Vagina (tissue), 2 donors: ENCODE measurements around the gene CLEC10A. TPM values are rescaled to one million over a fixed set of nuclear protein-coding genes. Genes with fewer than 3 reads are reported as not detected.
"Not testable (repeated sequence)": the region's sequence is repeated elsewhere in the genome, so short reads cannot be mapped to it uniquely, and the experiment has no call there.

Experiments used
- DNase-seq, 2 donors: peaks; one replicate each; pipeline ENCODE4 v3.0.0-alpha.2; 2017; ENCODE audit errors: extremely low spot score in 2 of 2
- H3K27ac ChIP-seq: fragments of 200-600 bp; sonication (generic); one replicate; pipeline ENCODE4 v1.5.1; 2019
- H3K27me3 ChIP-seq: fragments of 200-600 bp; sonication (generic); one replicate; pipeline ENCODE4 v1.5.1; 2019
- H3K36me3 ChIP-seq, 2 donors: fragments of 200-600 bp; sonication (generic); one replicate each; pipeline ENCODE4 v1.5.1; 2017 to 2019
- H3K4me1 ChIP-seq: fragments of 200-600 bp; sonication (generic); one replicate; pipeline ENCODE4 v1.5.1; 2019
- H3K4me3 ChIP-seq, 2 donors: fragments of 200-600 bp; sonication (generic); 1 replicate in 1 of 2; 2 replicates in 1 of 2; pipeline ENCODE4 v1.5.1; 2016 to 2019
- H3K9me3 ChIP-seq: fragments of 200-600 bp; sonication (generic); one replicate; pipeline ENCODE4 v1.5.1; 2019
- CTCF ChIP-seq, 3 experiments: fragments of 450-650 bp in 2 of 3; fragments of 200-600 bp in 1 of 3; sonication (generic) in 1 of 3; IDR thresholded peaks; one replicate each; pipeline ENCODE4 v1.5.1; 2017 to 2019; ENCODE audit warnings: antibody characterized with exemption in 3 of 3, mild to moderate bottlenecking in 2 of 3, moderate library complexity in 2 of 3
- POLR2A ChIP-seq, 2 donors: fragments of 450-650 bp; IDR thresholded peaks; one replicate each; pipeline ENCODE4 v1.6.1; 2017; ENCODE audit warnings: antibody characterized with exemption in 2 of 2, mild to moderate bottlenecking in 2 of 2, moderate library complexity in 2 of 2
- POLR2AphosphoS5 ChIP-seq, 2 donors: sonication (generic); formaldehyde crosslinking; IDR thresholded peaks; one replicate each; pipeline ENCODE4 v1.9.0; 2017; ENCODE audit warnings: antibody characterized with exemption in 2 of 2, mild to moderate bottlenecking in 2 of 2, low read depth in 1 of 2; ENCODE audit not compliant: insufficient read depth in 1 of 2
- intact Hi-C: fragments of 100-400 bp; cut with DNase I; formaldehyde crosslinking; loops from one replicate; pipeline ENCODE4 v1.15.1; 2023
- total RNA-seq: library from RNA; depleted of rRNA; stranded (reverse); fragments of >200 nt; gene quantifications from one replicate; pipeline ENCODE4 v1.2.3, GENCODE V29; 2016

CLEC10A gene
- total RNA-seq, 1 donor from 2014 or later: 3.7 TPM

DNA sequence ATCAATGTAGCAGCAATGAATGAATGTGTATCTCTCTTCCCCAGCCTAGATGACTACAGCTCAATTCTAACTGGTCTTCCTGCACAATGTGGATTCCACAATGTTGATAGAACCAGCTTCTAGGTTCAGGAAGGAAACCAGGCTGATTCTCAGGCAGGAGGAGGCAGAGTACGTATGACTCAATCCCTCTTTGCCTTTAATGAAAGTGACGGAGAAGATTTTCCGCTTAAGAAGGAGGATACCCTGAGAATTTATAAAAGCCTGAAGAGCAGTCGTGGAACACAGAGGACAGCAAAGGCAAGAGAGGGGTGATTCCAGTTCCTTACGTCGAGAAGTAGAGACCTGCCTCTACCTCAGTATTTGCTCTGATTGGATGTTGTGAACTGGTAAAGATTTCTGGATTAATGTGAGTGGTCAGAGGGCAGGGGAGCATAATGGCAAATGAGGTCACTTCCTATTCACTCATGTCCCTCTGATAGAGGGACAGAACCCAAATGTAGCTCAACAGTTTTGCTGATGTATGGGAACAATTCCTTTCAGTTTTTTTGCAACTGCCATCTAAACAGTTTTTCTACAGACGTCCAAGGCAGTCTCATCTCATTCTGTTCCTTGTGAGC, 21.1 kb downstream of the CLEC10A start:
- intact Hi-C loops: no loop called here
- H3K36me3 ChIP-seq: no peaks in the 10 kb centered on the region
- no peak overlapping the region for H3K27ac ChIP-seq
- no peaks in the 10 kb centered on the region for H3K27me3 ChIP-seq
- H3K4me1 ChIP-seq: no peaks in the 10 kb centered on the region
- no peak for DNase-seq
- no peak for TF ChIP-seq POLR2AphosphoS5 (IDR thresholded peaks at IDR 0.05; ENCODE audit: insufficient read depth in 1 of 2, low read depth in 1 of 2)
- TF ChIP-seq CTCF (IDR thresholded peaks at IDR 0.05): no peak
- TF ChIP-seq POLR2A (IDR thresholded peaks at IDR 0.05): no peak
- H3K4me3 ChIP-seq: no peak overlapping the region
- no peaks in the 10 kb centered on the region for H3K9me3 ChIP-seq

DNA sequence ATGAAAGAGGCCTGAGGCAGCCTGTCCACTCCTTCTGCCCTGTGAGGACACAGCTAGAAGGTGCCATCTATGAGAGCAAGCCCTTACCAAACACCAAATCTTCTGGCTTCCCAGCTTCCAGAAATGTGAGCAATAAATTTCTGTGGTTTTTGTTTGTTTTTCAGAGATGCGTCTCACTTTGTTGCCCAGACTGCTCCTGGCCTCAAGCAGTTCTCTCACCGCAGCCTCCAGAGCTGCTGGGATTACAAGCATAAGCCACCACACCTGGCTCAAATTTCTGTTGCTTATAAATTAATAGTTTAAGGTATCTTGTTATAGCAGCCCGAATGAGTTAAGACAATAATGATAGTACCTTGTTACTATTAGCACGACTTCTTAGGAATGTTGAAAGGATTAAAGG, 23.7 kb downstream of the CLEC10A start:
- TF ChIP-seq POLR2A (IDR thresholded peaks at IDR 0.05) (no peak), CTCF (IDR thresholded peaks at IDR 0.05) (no peak), POLR2AphosphoS5 (IDR thresholded peaks at IDR 0.05; ENCODE audit: insufficient read depth in 1 of 2, low read depth in 1 of 2) (no peak)
- H3K27ac ChIP-seq: no peak overlapping the region
- H3K27me3 ChIP-seq: no peaks in the 10 kb centered on the region
- no peaks in the 10 kb centered on the region for H3K4me1 ChIP-seq
- no peak overlapping the region for H3K4me3 ChIP-seq
- DNase-seq: no peak
- intact Hi-C loops: no loop called here
- H3K9me3 ChIP-seq: no peaks in the 10 kb centered on the region
- no peaks in the 10 kb centered on the region for H3K36me3 ChIP-seq

- intact Hi-C loops: not testable (repeated sequence)
These were observed 29.5 kb downstream of the CLEC10A start for GRCh38 chr17:7050583-7050982.

GRCh38 chr17:7048968-7049367, 31.1 kb downstream of the CLEC10A start:
- Histone ChIP-seq H3K4me3 (no peak overlapping the region), H3K27ac (no peak overlapping the region), H3K27me3 (no peaks in the 10 kb centered on the region), H3K4me1 (peaks cover 10% of the 10 kb centered on the region), H3K9me3 (no peaks in the 10 kb centered on the region), H3K36me3 (no peaks in the 10 kb centered on the region)
- TF ChIP-seq CTCF (IDR thresholded peaks at IDR 0.05) (no peak), POLR2AphosphoS5 (IDR thresholded peaks at IDR 0.05; ENCODE audit: insufficient read depth in 1 of 2, low read depth in 1 of 2) (no peak), POLR2A (IDR thresholded peaks at IDR 0.05) (no peak)
- DNase-seq: no peak
- intact Hi-C loops: no loop called here

More at GRCh38 chr17:7050583-7050982, 29.5 kb downstream of the CLEC10A start:
- H3K36me3 ChIP-seq, H3K27ac ChIP-seq, H3K4me3 ChIP-seq, H3K4me1 ChIP-seq, H3K27me3 ChIP-seq, DNase-seq, H3K9me3 ChIP-seq: not testable (repeated sequence)

GRCh38 chr17:7047566-7047965, 32.5 kb downstream of the CLEC10A start:
- peaks cover 25% of the 10 kb centered on the region for H3K4me1 ChIP-seq
- no peaks in the 10 kb centered on the region for H3K27me3 ChIP-seq

DNA sequence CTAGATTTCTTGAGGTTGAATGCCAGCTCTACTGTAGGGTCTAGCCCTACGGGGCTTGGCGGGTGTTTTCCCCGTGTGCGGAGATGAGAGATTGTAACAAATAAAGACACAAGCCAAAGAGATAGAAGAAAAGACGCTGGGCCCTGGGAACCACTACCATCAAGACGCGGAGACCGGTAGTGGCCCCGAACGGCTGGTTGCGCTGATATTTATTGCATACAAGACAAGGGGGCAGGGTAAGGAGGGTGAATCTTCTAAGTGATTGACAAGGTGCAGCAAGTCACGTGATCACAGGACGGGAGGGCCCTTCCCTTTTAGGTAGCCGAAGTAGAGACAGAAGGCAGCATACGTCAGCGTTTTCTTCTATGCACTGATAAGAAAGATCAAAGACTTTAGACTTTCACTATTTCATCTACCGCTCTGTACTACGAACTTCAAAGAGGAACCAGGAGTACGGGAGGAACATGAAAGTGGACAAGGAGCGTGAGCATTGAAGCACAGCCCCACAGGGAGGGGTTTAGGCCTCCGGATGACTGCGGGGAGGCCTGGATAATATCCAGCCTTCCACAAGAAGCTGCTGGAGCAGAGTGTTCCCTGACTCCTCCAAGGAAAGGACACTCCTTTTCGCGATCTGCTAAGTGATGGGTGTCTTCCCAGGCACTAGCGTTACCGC, 33.2 kb downstream of the CLEC10A start:
- H3K4me3 ChIP-seq: peak overlapping the region; percentile 31 to 33
- intact Hi-C loops: not testable (repeated sequence)
- H3K4me1 ChIP-seq: peaks cover 32% of the 10 kb centered on the region

More at GRCh38 chr17:7047566-7047965, 32.5 kb downstream of the CLEC10A start:
- H3K27ac ChIP-seq: peak overlapping the region; percentile 59
- no peak for DNase-seq
- peak overlapping the region; percentile 31 to 33 for H3K4me3 ChIP-seq
- no peaks in the 10 kb centered on the region for H3K36me3 ChIP-seq
- intact Hi-C loops: no loop called here
- no peak for TF ChIP-seq CTCF (IDR thresholded peaks at IDR 0.05)
- TF ChIP-seq POLR2A (IDR thresholded peaks at IDR 0.05): no peak
- TF ChIP-seq POLR2AphosphoS5 (IDR thresholded peaks at IDR 0.05; ENCODE audit: insufficient read depth in 1 of 2, low read depth in 1 of 2): no peak
- no peaks in the 10 kb centered on the region for H3K9me3 ChIP-seq

More for the DNA sequence above, 33.2 kb downstream of the CLEC10A start:
- not testable (repeated sequence) for H3K27me3 ChIP-seq, H3K36me3 ChIP-seq, H3K9me3 ChIP-seq, DNase-seq
- H3K27ac ChIP-seq: peak overlapping the region; percentile 59
